Glutamatergic neuron (in vitro differentiated cells): Measurements from ENCODE around the gene ROCK2. TPM values are rescaled to one million over a fixed set of nuclear protein-coding genes. Genes with fewer than 3 reads are reported as not detected.

Experiments
- DNase-seq: peaks from one replicate; pipeline ENCODE4 v3.0.0; 2022
- H3K27ac Mint-ChIP-seq: one replicate; pipeline ENCODE4 v1.8.0; 2020; ENCODE audit warnings: mild to moderate bottlenecking, mixed read lengths, inconsistent platforms; ENCODE audit not compliant: unreplicated experiment
- H3K27me3 Mint-ChIP-seq: one replicate; pipeline ENCODE4 v1.8.0; 2020; ENCODE audit warnings: mild to moderate bottlenecking, moderate library complexity, mixed read lengths, inconsistent platforms; ENCODE audit not compliant: unreplicated experiment
- H3K36me3 Mint-ChIP-seq: one replicate; pipeline ENCODE4 v1.8.0; 2020; ENCODE audit warnings: mild to moderate bottlenecking, mixed read lengths, inconsistent platforms; ENCODE audit not compliant: unreplicated experiment
- H3K4me1 Mint-ChIP-seq: one replicate; pipeline ENCODE4 v1.8.0; 2020; ENCODE audit warnings: mild to moderate bottlenecking, low read depth, mixed read lengths, inconsistent platforms; ENCODE audit not compliant: unreplicated experiment
- H3K4me3 Mint-ChIP-seq: one replicate; pipeline ENCODE4 v1.8.0; 2020; ENCODE audit warnings: mild to moderate bottlenecking, mixed read lengths, inconsistent platforms; ENCODE audit not compliant: unreplicated experiment
- H3K9me3 Mint-ChIP-seq: one replicate; pipeline ENCODE4 v1.8.0; 2020; ENCODE audit warnings: mild to moderate bottlenecking, moderate library complexity, mixed read lengths, inconsistent platforms; ENCODE audit not compliant: unreplicated experiment
- total RNA-seq: library from RNA; stranded (reverse); fragmentation: NEBNext Ultra II Directional; extraction: Animal tissue kit (Norgen Biotek cat#: 25700); gene quantifications from one replicate; pipeline ENCODE4 v1.2.1, GENCODE V29; 2021; ENCODE audit not compliant: unreplicated experiment
- TF ChIP-seq, protein P1 (sequence below): fragments of 200-600 bp; sonication (generic); IDR thresholded peaks from one replicate; pipeline ENCODE4 v1.5.0; 2021; ENCODE audit not compliant: partially characterized antibody, unreplicated experiment

ROCK2 gene
- total RNA-seq, 1 donor from 2014 or later: 34.6 TPM

DNA sequence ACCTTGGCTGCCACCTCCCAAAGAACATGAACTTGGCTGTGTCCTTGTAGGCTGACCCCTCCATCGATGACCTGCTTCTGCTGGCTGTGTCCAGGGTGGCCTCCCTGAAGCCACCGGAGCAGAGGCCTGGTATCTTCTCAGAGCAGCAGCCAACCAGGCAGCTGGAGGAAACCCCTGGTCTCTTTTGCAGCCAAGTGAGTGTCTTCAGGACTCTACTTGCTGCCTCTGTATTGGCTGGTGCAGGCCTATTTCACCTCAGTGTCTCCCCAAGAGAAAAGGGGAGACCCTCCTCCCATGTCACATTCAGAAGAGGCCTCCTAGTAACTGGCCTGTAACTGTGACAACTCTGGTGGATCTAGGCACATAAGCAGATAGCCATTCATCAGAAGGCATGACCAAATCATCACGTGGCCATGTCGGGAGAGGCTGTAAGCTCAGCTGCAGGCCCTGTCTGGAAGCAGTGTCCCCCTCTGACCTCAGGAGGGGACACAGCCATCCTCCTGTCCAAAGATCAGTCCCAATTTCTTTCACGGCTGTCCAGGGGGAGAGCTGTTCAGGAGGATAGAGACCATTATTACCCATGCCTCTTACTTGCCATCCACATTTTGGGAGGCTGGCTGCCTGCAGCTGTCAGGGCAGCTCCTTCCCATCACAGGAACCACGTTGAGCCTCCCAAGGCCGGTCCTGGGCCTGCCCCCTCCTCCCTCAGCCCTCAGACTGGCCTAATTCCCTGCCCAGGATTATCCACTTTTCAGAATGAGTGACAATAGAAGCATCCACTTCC is 20.9 kb upstream of the ROCK2 start:
- TF ChIP-seq, protein P1, sequence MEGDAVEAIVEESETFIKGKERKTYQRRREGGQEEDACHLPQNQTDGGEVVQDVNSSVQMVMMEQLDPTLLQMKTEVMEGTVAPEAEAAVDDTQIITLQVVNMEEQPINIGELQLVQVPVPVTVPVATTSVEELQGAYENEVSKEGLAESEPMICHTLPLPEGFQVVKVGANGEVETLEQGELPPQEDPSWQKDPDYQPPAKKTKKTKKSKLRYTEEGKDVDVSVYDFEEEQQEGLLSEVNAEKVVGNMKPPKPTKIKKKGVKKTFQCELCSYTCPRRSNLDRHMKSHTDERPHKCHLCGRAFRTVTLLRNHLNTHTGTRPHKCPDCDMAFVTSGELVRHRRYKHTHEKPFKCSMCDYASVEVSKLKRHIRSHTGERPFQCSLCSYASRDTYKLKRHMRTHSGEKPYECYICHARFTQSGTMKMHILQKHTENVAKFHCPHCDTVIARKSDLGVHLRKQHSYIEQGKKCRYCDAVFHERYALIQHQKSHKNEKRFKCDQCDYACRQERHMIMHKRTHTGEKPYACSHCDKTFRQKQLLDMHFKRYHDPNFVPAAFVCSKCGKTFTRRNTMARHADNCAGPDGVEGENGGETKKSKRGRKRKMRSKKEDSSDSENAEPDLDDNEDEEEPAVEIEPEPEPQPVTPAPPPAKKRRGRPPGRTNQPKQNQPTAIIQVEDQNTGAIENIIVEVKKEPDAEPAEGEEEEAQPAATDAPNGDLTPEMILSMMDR: no peak
- Mint-ChIP-seq H3K36me3 (no peaks in the 10 kb centered on the region), H3K9me3 (peaks cover 1% of the 10 kb centered on the region), H3K4me1 (peaks cover 2% of the 10 kb centered on the region), H3K27me3 (no peaks in the 10 kb centered on the region), H3K27ac (no peak overlapping the region), H3K4me3 (no peak overlapping the region)
- no peak for DNase-seq

DNA sequence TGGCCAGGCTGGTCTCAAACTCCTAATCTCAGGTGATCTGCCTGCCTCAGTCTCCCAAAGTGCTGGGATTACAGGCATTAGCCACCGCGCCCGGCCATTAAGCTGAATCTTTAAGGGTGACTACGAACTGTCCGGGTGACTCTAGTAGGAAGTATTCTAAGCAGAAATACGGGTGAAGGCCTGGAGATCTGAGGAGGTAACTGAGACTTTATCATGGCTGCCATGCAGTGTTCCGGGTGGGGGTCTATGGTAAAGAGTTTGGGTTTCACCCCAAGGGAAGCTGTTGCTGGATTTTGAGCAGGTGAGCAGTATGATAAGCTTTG is 20.1 kb upstream of the ROCK2 start:
- Mint-ChIP-seq H3K4me3 (no peak overlapping the region), H3K27ac (no peak overlapping the region), H3K27me3 (no peaks in the 10 kb centered on the region), H3K4me1 (peaks cover 2% of the 10 kb centered on the region), H3K36me3 (no peaks in the 10 kb centered on the region), H3K9me3 (peaks cover 1% of the 10 kb centered on the region)
- TF ChIP-seq, protein P1: no peak
- DNase-seq: no peak

DNA sequence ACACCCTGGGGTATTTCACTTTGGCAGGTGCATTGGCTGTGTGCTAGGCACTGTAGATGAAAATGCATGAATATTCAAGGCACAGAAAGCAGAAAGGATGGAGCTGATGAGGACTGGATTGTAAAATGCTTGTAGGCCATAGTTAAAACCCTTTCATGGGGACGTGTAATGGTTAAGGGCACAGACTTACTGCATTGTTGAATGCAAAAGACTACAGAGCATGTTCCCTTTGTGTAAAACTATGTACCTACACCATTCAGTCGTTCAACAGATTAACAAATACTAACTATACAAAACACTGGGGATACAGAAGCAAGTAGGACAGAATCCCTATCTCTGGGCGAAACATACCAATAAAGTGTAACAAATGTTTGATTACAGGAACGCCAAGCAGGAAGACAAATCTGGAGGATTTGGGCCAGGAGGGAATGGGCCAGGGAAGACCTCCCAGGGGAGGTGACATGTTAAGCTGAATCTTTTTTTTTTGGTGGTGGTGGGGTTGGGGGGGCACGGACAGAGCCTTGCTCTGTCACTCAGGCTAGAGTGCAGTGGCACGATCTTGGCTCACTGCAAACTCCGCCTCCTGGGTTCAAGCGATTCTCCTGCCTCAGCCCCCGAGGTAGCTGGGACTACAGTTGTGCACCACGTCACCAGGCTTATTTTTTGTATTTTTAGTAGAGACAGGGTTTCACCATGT is 19.6 kb upstream of the ROCK2 start:
- Mint-ChIP-seq H3K4me1 (peaks cover 2% of the 10 kb centered on the region), H3K27me3 (no peaks in the 10 kb centered on the region), H3K27ac (no peak overlapping the region), H3K36me3 (no peaks in the 10 kb centered on the region), H3K9me3 (peaks cover 1% of the 10 kb centered on the region), H3K4me3 (no peak overlapping the region)
- DNase-seq: no peak
- TF ChIP-seq, protein P1: no peak

DNA sequence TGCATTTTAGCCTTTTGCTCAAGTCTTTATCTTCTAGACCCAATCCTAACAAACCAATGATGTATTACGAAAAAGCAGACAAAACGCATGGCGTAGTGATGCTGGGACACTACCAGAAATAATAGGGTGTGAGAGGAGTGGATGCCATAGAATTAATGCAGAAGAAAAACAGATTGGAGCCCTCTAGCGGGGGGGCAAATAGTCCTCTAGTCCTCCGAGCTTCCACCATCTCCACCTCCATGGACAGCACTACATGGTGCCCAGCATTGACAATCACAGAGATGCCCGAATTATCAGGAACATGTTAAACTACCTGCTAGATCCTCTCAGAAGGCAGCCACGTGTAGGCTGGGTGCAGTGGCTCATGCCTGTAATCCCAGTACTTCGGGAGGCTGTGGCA is 15.4 kb upstream of the ROCK2 start:
- H3K27me3 Mint-ChIP-seq: no peaks in the 10 kb centered on the region
- no peak for DNase-seq
- H3K27ac Mint-ChIP-seq: no peak overlapping the region
- TF ChIP-seq, protein P1: no peak
- no peaks in the 10 kb centered on the region for H3K36me3 Mint-ChIP-seq
- H3K9me3 Mint-ChIP-seq: no peaks in the 10 kb centered on the region
- H3K4me1 Mint-ChIP-seq: peaks cover 2% of the 10 kb centered on the region
- no peak overlapping the region for H3K4me3 Mint-ChIP-seq

DNA sequence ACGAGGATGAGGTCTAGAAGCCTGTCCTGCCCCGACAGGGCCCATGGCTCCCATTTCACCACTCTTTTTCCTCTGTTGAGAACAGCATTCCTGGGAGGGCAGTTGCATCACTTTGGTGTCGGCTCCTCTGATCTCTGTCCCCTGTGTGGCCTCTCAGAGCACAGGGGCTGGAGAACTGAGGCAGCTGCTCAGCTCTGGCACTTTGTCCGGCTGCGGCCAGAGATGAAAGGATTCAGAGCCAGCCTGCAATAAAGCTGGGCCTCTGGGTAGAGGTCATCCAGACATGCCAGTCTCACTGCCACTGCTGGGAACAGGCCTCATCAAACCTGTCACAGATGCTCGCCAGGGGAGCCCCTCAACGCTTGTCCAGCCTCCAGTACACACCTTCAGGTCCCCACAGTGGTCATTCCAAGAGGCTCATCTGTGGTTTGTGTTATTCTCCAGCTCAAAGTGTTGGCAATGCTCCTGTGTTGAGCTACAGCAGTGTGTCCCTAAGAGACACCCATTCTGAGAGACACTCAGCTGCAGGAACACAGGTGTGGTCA is 13.1 kb upstream of the ROCK2 start:
- H3K27me3 Mint-ChIP-seq: peaks cover 3% of the 10 kb centered on the region
- TF ChIP-seq, protein P1: no peak
- H3K4me3 Mint-ChIP-seq: no peak overlapping the region
- H3K4me1 Mint-ChIP-seq: no peaks in the 10 kb centered on the region
- H3K9me3 Mint-ChIP-seq: no peaks in the 10 kb centered on the region
- DNase-seq: no peak
- H3K27ac Mint-ChIP-seq: no peak overlapping the region
- H3K36me3 Mint-ChIP-seq: peaks cover 2% of the 10 kb centered on the region
